Stomach smooth muscle (tissue), 2 donors: Measurements from ENCODE around the gene BICD1.

Experiments
- H3K27ac ChIP-seq: one replicate; pipeline ENCODE4 v1.7.0; 2013; ENCODE audit warnings: mild to moderate bottlenecking, low read length, inconsistent platforms
- H3K27me3 ChIP-seq, 2 donors: one replicate each; pipeline ENCODE4 v1.7.0; 2013; ENCODE audit warnings: low read length in 2 of 2; ENCODE audit not compliant: insufficient read depth in 2 of 2, control insufficient read depth in 1 of 2
- H3K36me3 ChIP-seq, 2 donors: one replicate each; pipeline ENCODE4 v1.7.0; 2013; ENCODE audit warnings: low read length in 2 of 2; ENCODE audit not compliant: control insufficient read depth in 2 of 2, insufficient read depth in 2 of 2
- H3K4me1 ChIP-seq: one replicate; pipeline ENCODE4 v1.7.0; 2013; ENCODE audit warnings: low read length; ENCODE audit not compliant: control insufficient read depth, insufficient read depth
- H3K4me3 ChIP-seq, 2 donors: one replicate each; pipeline ENCODE4 v1.7.0; 2013; ENCODE audit warnings: low read length in 2 of 2
- H3K9ac ChIP-seq, 2 donors: one replicate each; pipeline ENCODE4 v1.7.0; 2013; ENCODE audit warnings: low read length in 2 of 2, mild to moderate bottlenecking in 1 of 2
- H3K9me3 ChIP-seq, 2 donors: one replicate each; pipeline ENCODE4 v1.7.0; 2013; ENCODE audit warnings: low read length in 2 of 2; ENCODE audit not compliant: control insufficient read depth in 2 of 2
- donor health status: healthy.
- donor health status: Pancreatic carcinoma.

Gene BICD1

DNA sequence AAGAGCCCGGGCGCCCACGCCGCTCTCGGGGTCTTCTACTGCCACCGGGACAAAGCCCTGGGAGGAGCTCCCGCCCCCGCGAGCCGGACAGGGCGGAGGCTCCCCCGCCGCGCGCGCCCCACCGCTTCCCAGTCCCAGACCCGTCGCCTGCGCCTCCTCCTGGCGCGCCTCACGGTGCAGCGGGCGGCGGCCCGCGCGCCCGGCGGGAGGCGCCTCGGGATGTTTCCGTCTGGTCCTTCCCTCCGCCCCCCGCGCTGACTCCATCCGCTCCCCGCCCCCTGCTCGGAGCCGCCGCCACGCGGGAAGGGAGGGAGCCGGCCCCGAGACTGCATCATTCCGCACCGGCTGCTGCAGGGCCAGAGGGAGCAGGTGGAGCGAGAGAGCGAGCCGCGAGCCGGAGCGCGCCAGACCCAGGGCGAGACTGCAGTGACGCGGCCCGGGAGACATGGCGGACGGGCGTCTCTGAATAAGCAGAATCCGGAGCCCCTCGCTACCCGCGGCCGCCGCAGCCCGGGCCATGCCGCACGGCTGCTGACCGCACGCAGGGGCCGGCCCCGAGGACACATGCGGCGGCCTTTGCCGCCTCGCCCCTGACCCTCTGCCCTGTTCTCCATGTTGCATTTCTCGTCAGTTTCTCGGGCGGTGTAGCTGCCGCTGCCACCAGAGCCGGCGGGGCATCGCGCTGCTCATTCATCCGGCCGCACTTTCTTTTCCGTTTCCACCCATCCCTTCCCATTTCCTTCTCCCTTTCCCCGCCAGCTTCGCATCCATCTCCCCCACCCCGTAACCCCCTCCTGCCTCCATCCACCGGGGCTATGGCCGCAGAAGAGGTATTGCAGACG, at the start of gene BICD1:
Gene BICD1 (plus strand): TSS at position 331 of the 842 bp plus-strand sequence. CDS start 485 bp downstream, at position 816.
- H3K4me1 ChIP-seq: peaks cover 15% of the 10 kb centered on the region
- H3K27me3 ChIP-seq: no peaks in the 10 kb centered on the region
- peak within 1 kb of the TSS; percentile 84 to 91 for H3K9ac ChIP-seq
- H3K27ac ChIP-seq: peak within 1 kb of the TSS; percentile 90
- no peaks in the 10 kb centered on the region for H3K36me3 ChIP-seq
- peak within 1 kb of the TSS; percentile 94 to 95 for H3K4me3 ChIP-seq
- no peaks in the 10 kb centered on the region for H3K9me3 ChIP-seq

DNA sequence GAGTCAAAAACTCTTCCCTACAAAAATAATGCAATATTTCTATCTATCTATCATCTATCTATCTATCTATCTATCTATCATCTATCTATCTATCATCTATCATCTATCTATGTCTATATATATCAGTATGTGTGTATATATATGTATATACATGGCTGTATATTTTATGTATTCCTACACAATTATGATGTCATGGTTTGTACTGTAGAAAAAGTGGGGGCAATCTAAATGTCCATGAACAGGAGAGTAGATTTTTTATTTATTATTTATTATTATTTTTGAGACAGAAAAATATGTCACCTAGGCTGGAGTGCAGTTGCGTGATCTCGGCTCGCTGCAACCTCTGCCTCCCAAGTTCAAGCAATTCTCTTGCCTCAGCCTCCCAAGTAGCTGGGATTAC, 45.6 kb upstream of the BICD1 start:
- no peak overlapping the region for H3K4me3 ChIP-seq
- H3K27me3 ChIP-seq: no peaks in the 10 kb centered on the region
- peaks cover 2% of the 10 kb centered on the region for H3K4me1 ChIP-seq
- H3K9me3 ChIP-seq: no peaks in the 10 kb centered on the region
- H3K36me3 ChIP-seq: no peaks in the 10 kb centered on the region
- no peak overlapping the region for H3K9ac ChIP-seq
- H3K27ac ChIP-seq: no peak overlapping the region

DNA sequence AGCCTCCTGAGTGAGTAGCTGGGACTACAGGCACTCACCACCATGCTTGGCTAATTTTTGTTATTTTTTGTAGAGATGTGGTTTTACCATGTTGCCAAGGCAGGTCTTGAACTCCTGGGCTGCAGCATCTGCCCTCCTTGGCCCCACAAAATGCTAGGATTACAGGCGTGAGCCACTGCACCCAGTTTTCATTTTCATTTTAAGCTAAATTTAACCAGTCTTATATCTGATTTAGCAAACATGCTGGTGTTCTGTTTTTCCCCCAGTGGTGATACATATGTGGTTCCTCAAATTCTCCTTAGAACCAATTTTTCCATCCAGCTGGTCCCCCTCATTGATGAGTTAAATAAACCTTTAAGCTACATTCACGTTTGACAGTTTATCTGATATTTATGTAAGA, 43.8 kb upstream of the BICD1 start:
- Histone ChIP-seq H3K9ac (no peak overlapping the region), H3K4me1 (peaks cover 2% of the 10 kb centered on the region), H3K4me3 (no peak overlapping the region), H3K9me3 (no peaks in the 10 kb centered on the region), H3K36me3 (no peaks in the 10 kb centered on the region), H3K27me3 (no peaks in the 10 kb centered on the region), H3K27ac (no peak overlapping the region)

DNA sequence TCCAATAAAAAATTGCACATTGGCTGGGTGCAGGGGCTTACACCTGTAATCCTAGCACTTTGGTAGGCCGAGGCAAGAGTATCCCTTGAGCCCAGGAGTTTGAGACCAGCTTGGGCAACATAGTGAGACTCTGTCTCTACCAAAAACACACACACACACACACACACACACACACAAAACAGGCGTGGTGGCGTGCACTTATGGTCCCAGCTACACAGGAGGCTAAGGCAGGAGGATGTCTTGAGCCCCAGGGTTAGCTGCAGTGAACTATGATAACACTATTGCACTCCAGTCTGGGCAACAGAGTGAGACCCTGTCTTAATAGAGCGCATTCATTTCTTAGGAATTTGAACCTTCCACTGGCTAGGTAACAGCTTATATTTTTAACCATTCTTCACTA, 42.9 kb upstream of the BICD1 start:
- no peak overlapping the region for H3K9ac ChIP-seq
- peaks cover 2% of the 10 kb centered on the region for H3K4me1 ChIP-seq
- no peaks in the 10 kb centered on the region for H3K9me3 ChIP-seq
- H3K36me3 ChIP-seq: no peaks in the 10 kb centered on the region
- no peak overlapping the region for H3K27ac ChIP-seq
- H3K27me3 ChIP-seq: no peaks in the 10 kb centered on the region
- no peak overlapping the region for H3K4me3 ChIP-seq

DNA sequence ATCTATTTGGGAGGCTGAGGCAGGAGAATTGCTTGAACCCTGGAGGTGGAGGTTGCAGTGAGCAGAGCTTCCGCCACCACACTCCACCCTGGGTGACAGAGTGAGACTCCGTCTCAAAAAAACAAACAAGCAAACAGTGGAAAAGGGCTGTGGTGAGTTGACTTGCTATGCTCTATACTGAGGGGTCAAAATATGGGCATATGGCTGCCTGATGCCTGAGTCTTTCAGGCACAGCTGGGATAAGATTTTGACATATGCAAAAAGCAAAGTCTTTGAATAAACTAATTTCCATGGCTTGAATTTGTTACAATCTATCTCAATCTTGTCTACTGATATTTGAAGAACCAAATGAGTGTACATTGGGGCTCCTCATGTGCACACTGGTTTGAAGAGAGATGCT, 40.4 kb upstream of the BICD1 start:
- H3K36me3 ChIP-seq: no peaks in the 10 kb centered on the region
- no peak overlapping the region for H3K27ac ChIP-seq
- H3K27me3 ChIP-seq: no peaks in the 10 kb centered on the region
- H3K9ac ChIP-seq: no peak overlapping the region
- H3K4me3 ChIP-seq: no peak overlapping the region
- H3K9me3 ChIP-seq: no peaks in the 10 kb centered on the region
- H3K4me1 ChIP-seq: no peaks in the 10 kb centered on the region

DNA sequence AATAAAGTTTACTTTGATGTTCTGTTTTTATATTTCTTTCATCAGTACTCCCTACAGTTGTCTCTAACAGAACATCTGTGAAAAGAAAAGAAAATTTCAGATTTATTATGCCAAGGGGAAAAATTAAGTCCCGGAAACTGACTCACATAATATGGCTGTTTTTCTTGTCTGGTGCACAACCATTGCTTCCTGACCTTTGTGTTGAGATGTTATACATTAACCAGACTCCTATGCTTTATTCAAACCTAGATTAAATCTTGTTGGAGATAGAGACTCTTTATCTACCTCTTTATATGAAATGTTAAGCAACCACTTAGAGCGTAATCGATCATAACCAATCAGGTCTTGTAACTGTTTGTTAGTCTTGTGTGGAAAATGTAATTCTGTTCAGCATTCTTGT, 37.6 kb upstream of the BICD1 start:
- H3K9me3 ChIP-seq: peaks cover 0 to under 1% of the 10 kb centered on the region in 2 donors

DNA sequence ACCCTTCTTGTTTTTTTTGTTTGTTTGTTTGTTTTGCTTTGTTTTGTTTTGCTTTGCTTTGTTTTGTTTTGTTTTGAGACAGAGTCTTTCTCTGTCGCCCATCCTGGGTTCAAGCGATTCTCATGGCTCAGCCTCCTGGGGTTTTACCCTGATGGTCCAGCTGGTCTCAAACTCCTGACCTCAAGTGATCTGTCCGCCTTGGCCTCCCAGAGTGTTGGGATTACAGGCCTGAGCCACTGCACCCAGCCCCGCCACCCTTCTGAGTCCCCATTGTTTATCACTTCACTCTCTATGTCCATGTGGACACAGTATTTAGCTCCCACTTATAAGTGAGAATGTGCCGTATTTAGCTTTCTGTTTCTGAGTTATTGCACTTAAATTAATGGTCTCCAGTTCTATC, 36.9 kb upstream of the BICD1 start:
- Histone ChIP-seq H3K4me3 (no peak overlapping the region), H3K27ac (no peak overlapping the region), H3K36me3 (no peaks in the 10 kb centered on the region), H3K9me3 (peaks cover 0 to 3% of the 10 kb centered on the region in 2 donors), H3K4me1 (no peaks in the 10 kb centered on the region), H3K9ac (no peak overlapping the region), H3K27me3 (no peaks in the 10 kb centered on the region)

More for the DNA sequence above, 37.6 kb upstream of the BICD1 start:
- Histone ChIP-seq H3K9ac (no peak overlapping the region), H3K27me3 (no peaks in the 10 kb centered on the region), H3K4me3 (no peak overlapping the region), H3K4me1 (no peaks in the 10 kb centered on the region), H3K36me3 (no peaks in the 10 kb centered on the region), H3K27ac (no peak overlapping the region)

DNA sequence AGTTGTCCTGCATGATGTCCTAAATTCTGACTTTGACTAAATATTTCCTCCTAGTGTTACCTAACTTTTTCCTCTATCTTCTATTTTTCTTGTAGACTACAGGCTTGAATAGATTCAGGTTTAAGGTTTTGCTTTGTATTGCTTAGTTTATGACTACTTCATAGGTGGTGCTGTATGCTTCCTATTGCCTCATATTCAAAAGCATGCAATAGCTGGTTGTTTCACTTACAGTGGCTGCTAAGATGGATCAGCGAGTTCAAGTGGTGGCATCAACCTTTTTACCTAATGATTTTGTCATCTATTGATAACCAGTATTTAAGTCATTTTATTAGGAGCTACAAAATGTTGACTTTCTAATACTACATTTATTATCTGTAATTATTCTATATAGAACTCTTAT, 36.3 kb upstream of the BICD1 start:
- Histone ChIP-seq H3K9me3 (peaks cover 0 to 3% of the 10 kb centered on the region in 2 donors), H3K9ac (no peak overlapping the region), H3K4me1 (no peaks in the 10 kb centered on the region), H3K27me3 (no peaks in the 10 kb centered on the region), H3K27ac (no peak overlapping the region), H3K36me3 (no peaks in the 10 kb centered on the region), H3K4me3 (no peak overlapping the region)

DNA sequence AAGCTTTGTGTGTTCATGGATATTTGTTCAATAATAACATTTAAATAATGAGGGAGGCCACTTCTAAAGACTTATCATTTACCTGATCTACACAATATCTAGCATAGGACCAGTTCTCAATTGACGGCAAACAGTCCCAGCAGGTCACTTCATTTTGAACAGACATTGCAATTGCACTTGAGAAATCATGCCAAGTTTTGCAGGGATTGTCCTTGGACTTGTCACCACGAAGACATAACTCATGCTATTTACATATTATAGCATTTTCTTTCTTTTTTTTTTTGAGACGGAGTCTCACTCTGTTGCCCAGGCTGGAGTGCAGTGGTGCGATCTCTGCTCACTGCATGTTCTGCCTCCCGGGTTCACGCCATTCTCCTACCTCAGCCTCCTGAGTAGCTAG, 34.5 kb upstream of the BICD1 start:
- no peak overlapping the region for H3K9ac ChIP-seq
- H3K4me1 ChIP-seq: no peaks in the 10 kb centered on the region
- no peaks in the 10 kb centered on the region for H3K27me3 ChIP-seq
- no peak overlapping the region for H3K4me3 ChIP-seq
- no peak overlapping the region for H3K27ac ChIP-seq
- peaks cover 0 to 3% of the 10 kb centered on the region in 2 donors for H3K9me3 ChIP-seq
- H3K36me3 ChIP-seq: no peaks in the 10 kb centered on the region

DNA sequence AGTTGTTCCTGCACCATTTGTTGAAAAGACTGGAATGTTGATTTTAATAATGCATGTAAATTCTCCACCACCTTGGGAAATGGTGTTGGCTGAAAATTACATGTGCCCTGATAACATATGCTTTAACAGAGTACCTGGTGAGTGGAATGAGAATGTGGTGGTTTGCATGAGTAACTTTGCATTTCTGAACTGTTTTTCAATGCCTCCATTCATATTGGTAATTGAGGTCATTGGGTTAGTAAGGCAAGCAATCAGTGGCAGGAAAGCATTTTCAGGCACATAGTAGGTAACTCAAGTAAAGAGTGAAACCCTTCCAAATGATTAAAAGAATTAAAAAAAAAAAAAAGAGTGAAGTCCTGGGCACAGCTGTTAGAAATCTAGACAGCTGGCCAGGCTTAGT, 32.2 kb upstream of the BICD1 start:
- no peak overlapping the region for H3K9ac ChIP-seq
- peaks cover 0 to 3% of the 10 kb centered on the region in 2 donors for H3K9me3 ChIP-seq
- no peaks in the 10 kb centered on the region for H3K4me1 ChIP-seq
- no peaks in the 10 kb centered on the region for H3K36me3 ChIP-seq
- no peaks in the 10 kb centered on the region for H3K27me3 ChIP-seq
- H3K27ac ChIP-seq: no peak overlapping the region
- H3K4me3 ChIP-seq: no peak overlapping the region

DNA sequence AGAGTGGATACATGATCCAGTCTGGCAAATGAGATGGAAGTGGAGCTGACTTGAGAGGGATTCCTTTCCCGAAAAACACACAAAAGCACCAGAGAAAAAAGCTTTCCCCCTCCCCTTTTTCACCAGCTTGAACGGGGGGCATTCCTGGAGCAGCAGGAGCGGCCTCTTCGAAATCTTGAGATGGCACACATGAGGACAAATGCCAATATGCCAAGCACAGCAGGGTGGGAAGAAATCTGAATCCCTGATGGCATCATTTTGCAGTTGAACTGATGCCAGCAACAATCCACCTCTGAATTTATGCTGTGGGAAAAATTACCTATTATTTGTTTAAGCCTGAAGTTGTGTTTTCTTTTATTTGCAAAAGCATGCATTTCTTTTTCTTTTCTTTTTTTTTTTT, 29.7 kb upstream of the BICD1 start:
- H3K9me3 ChIP-seq: peaks cover 0 to 3% of the 10 kb centered on the region in 2 donors
- H3K4me3 ChIP-seq: no peak overlapping the region
- H3K9ac ChIP-seq: no peak overlapping the region
- H3K27me3 ChIP-seq: no peaks in the 10 kb centered on the region
- no peaks in the 10 kb centered on the region for H3K36me3 ChIP-seq
- H3K4me1 ChIP-seq: no peaks in the 10 kb centered on the region
- H3K27ac ChIP-seq: no peak overlapping the region
